ENCODE data around the gene MYH9. TPM values are rescaled to one million over a fixed set of nuclear protein-coding genes. Genes with fewer than 3 reads are reported as not detected.
A peak's percentile ranks its signal among the peaks of the same experiment; 100 is the strongest.
"Not testable (repeated sequence)": the region's sequence is repeated elsewhere in the genome, so short reads cannot be mapped to it uniquely, and the experiment has no call there.

MYH9 gene
- total RNA-seq, 1 donor from 2014 or later: 973 TPM

DNA sequence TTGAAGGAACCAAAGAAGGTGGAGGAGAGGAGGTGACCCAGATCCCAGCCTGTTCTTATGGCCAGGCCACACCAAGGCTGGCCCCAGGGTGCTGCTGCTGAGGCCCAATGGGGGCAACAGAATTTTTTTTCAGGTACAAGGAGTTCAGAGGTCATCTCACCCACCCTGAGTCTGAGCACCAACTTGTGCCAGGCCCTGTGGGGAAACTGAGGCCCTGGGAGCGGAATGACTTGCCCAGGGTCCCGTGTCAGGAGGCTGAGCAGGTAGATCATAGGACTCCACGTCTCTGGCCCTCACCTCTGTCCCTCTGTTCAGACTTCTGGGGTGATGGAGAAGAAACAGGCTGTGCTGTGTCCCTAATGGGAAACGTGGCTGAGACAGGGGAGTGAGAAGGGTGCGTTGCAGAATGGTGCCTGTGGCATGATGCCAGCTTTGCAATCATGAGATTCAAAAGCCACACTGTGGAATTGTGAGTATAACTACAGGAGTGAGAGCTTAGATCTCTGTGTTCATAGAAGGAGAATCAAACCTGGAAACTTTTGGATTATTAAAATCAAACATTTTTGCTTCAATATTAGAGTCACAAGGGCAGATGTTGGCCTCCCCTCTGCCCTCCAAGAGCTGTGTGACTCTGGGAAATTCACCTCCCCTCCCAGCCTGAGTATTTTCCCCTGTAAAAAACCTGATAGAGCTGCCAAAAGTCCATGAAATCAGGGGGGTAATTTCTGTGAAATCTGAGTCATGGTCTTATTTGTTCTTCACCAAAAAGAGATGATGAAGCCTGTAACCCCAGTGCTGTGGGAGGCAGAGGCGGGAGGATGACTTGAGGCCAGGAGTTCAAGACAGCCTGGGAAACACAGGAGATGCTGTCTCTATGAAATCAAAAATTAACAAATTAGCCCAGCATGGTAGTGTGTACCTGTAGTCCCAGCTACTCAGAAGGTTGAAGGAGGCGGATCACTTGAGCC lies 134.0 kb downstream of the MYH9 start:
- intact Hi-C loops (cut with DNase I): no loop called here
- ATAC-seq: peak; percentile 55
- peak; percentile 76 for DNase-seq (ENCODE audit: low spot score)

DNA sequence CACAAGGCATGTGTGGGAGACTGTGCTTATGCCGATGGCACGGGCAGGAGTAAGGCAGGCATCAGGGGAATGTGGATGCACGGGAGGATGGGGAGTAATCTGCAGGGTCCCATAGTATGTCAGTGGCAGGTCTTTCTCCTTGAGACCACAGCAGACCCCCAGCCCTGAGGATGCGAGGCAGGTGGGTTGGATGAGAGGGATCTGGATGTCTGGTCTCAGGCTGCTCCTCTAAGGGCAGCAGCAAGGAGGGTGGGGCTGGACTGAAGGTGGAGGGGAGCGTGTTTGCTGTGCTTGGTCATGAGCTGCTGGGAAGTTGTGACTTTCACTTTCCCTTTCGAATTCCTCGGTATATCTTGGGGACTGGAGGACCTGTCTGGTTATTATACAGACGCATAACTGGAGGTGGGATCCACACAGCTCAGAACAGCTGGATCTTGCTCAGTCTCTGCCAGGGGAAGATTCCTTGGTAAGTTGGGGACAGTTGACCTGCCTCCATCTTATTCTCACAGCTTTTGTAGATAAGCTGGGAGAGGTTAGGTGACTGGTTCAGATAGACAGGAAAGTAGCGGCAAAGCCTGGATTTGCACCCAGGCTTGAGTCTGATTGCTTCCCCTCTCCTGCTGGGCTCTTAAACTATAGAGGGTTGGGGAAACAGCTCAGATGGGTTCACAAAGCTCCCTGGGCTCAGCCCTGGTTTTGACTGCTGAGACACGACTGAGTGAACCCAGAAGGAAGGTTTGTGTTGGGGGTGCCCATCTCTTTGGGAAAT lies 134.8 kb downstream of the MYH9 start, which contains the start of gene APOL1:
TSS of gene APOL1 (plus strand) at position 380 of the 769 bp plus-strand sequence. CDS start 1,823 bp downstream, outside the sequence.
- peak; percentile 71 for ATAC-seq
- intact Hi-C loops (cut with DNase I): no loop called here
- DNase-seq (ENCODE audit: low spot score): no peak

- DNase-seq (ENCODE audit: low spot score); ATAC-seq; intact Hi-C loops (cut with DNase I): not testable (repeated sequence)
Observed at GRCh38 chr22:36251979-36252608, 135.7 kb downstream of the MYH9 start.

- intact Hi-C loops (cut with DNase I); DNase-seq (ENCODE audit: low spot score): not testable (repeated sequence)
Observed at GRCh38 chr22:36250292-36250960, 137.3 kb downstream of the MYH9 start.

GRCh38 chr22:36249160-36249559 lies 138.6 kb downstream of the MYH9 start:
- intact Hi-C loops (cut with DNase I): no loop called here
- no peak for ATAC-seq
- no peak for DNase-seq (ENCODE audit: low spot score)

More at GRCh38 chr22:36250292-36250960, 137.3 kb downstream of the MYH9 start:
- ATAC-seq: not testable (repeated sequence)

DNA sequence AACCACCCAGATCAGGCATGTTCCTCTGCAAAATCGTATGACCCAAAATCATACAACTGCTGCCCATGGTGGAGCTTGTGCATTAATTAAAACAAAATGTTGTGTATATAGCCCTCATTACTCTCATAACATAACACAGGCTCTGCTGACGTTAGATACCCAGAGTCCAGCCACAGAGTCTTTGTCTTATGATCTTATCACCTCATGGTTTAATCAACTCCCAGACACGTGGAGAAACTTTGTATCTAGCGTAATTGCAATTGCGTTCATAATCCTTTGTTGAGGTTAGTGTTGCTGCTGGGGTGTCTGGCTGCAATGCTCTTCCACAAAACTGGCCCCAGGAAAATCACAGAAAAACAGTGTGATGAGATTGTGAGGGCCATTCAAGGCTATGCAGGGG lies 139.8 kb downstream of the MYH9 start:
- DNase-seq (ENCODE audit: low spot score) (no peak), ATAC-seq (no peak)
- intact Hi-C loops (cut with DNase I): no loop called here

DNA sequence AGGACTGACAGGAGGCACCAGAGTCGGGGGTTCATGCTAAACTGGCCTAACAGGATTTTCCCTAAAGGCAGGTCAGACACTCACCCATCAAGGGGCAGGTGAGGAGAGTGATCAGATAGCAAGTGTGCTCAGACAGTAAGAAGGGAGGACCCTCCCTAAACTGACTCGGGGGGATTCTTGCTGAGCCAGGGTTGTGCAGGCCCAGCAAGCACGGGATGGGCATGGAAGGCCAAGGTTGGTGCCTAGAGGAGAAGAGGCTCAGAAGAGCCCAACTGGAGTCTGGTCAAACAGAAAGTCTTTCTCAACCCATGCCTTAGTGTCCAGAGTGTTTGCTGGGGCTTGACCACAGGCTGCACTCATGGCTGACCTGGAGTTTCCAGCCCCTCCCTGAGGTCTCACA lies 141.0 kb downstream of the MYH9 start:
- DNase-seq (ENCODE audit: low spot score) (no peak), ATAC-seq (no peak)
- intact Hi-C loops (cut with DNase I): no loop called here

- no peak for ATAC-seq
- no peak for DNase-seq (ENCODE audit: low spot score)
- intact Hi-C loops (cut with DNase I): no loop called here
Observed at GRCh38 chr22:36245805-36246356, 141.9 kb downstream of the MYH9 start.

GRCh38 chr22:36244522-36245391 lies 143.0 kb downstream of the MYH9 start:
- intact Hi-C loops (cut with DNase I): no loop called here
- ATAC-seq: peak; percentile 89
- DNase-seq (ENCODE audit: low spot score): no peak

GRCh38 chr22:36243986-36244385 lies 143.8 kb downstream of the MYH9 start:
- DNase-seq (ENCODE audit: low spot score): no peak
- ATAC-seq: no peak

GRCh38 chr22:36239401-36240171 lies 148.2 kb downstream of the MYH9 start, which contains the start of gene APOL2:
TSS of gene APOL2 (minus strand) at chr22:36239527. CDS start at chr22:36233162, 6,365 bp downstream.
- peak; percentile 92 for DNase-seq (ENCODE audit: low spot score)
- peak; percentile 97 for ATAC-seq
- intact Hi-C loops (cut with DNase I): no loop called here

More at GRCh38 chr22:36243986-36244385, 143.8 kb downstream of the MYH9 start:
- intact Hi-C loops (cut with DNase I): no loop called here

- DNase-seq (ENCODE audit: low spot score): no peak
- intact Hi-C loops (cut with DNase I): no loop called here
- ATAC-seq: peak; percentile 31
Observed at GRCh38 chr22:36239150-36239400, 148.7 kb downstream of the MYH9 start.

DNA sequence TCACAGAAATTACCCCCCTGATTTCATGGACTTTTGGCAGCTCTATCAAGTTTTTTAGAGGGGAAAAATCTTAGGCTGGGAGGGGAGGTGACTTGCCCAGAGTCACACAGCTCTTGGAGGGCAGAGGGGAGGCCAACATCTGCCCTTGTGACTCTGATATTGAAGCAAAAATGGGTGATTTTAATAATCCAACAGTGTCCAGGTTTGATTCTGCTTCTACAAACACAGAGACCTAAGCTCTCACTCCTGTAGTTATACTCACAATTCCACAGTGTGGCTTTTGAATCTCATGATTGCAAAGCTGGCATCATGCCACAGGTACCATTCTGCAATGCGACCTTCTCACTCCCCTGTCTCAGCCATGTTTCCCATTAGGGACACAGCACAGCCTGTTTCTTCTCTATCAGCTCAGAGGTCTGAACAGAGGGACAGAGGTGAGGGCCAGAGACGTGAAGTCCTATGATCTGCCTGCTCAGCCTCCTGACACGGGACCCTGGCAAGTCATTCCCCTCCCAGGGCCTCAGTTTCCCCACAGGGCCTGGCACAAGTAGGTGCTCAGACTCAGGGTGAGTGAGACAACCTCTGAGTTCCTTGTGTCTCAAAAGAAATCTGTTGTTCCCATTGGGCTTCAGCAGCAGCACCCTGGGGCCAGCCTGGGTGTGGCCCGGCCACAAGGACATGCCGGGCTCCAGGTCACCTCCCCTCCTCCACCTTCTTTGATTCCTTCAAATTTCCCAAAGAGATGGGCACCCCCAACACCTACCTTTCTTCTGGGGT lies 149.2 kb downstream of the MYH9 start:
- intact Hi-C loops (cut with DNase I): no loop called here
- ATAC-seq: peak; percentile 45
- no peak for DNase-seq (ENCODE audit: low spot score)

DNA sequence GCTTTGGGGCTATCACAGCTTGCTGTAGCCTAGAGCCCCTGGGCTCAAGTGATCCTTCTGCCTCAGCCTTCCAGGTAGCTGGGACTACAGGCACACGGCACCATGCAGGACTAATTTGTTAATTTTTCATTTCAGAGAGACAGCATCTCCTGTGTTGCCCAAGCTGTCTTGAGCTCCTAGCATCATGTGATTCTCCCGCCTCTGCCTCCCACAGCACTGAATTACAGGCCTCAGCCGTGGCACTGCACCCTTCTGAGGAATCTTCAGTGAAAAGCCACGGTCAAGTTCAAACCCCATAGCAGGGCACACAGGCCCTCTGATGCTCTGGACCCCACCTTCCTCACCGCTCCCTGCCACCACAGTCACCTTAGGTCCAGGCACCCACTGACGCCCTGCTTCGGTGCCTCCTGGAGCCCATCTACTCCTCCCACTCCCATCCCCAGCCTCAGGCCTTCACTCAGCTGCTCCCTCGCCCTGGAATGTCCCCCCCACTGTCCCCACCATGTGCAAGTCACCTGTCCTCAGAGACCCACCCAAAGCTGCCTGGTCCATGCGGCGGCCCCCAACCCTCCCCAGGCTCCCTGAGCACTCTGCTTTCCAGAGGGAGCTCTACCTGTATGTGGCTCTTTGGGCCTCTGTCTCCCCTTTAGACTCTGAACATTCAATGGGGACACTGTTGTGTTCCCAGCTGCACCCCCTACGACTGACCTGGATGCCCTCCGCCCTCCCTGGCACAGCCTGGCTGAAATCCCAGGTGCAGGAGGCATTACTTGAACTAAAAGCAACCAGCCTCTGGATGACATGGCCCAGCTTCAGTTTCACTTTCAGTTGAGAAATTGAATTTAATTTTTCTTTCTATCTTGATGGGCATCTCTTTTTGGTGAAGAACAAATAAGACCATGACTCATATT lies 150.1 kb downstream of the MYH9 start:
- ATAC-seq (peak; percentile 21), DNase-seq (ENCODE audit: low spot score) (no peak)
- intact Hi-C loops (cut with DNase I): no loop called here

Measured in sciatic nerve (tissue), 2 donors.